ENCODE data around the gene LARP4.

- TF ChIP-seq POLR2A (IDR thresholded peaks at IDR 0.05) (no peak), CTCF (IDR thresholded peaks at IDR 0.05) (no peak)
Measured at GRCh38 chr12:50525422-50525821, 124.7 kb downstream of the LARP4 start.
